GM12872 (cell line): Measurements from ENCODE around the gene RDH13.

ENCODE experiments used
- TF ChIP-seq, protein P1 (sequence below): IDR thresholded peaks from 3 replicates; pipeline ENCODE4 v1.5.1; 2011; ENCODE audit warnings: low read depth, mild to moderate bottlenecking, low read length, moderate library complexity; ENCODE audit not compliant: insufficient read depth

Gene RDH13, protein sequence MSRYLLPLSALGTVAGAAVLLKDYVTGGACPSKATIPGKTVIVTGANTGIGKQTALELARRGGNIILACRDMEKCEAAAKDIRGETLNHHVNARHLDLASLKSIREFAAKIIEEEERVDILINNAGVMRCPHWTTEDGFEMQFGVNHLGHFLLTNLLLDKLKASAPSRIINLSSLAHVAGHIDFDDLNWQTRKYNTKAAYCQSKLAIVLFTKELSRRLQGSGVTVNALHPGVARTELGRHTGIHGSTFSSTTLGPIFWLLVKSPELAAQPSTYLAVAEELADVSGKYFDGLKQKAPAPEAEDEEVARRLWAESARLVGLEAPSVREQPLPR

DNA sequence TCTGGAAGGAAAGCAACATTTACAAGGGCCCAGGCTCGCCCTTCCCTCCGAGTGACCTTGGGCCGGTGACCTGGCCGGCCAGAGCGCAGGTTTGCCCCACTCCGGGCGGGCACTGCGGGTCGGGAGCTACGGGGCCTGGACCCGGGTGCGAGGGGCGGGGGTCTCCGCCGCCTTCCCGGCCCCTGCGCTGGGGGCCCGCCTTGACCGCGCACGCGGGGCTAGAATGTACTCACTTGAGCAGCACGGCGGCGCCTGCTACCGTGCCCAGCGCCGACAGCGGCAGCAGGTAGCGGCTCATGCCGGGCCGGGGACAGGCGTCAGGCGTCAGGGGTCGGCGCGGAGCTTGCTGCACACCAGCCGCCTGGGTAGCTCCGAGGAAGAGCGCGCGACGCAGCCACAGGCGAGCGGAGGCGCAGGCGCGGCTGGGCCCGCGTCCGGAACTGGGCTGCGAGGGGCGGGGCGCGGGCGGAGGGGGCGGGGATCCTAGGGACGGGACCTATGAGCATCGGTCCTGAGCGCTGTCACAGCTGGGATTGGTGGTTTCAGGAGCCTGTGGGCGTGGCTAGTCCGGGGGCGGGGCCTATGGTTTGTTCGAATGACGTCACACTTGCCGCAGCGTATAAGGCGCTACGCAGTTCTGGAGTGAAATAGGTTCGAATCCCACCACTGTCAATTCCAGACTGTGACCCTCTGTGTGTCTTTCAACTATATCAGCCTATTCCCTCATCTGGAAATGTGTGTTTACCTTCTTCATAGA is at the start of gene RDH13:
TSS of gene RDH13 (minus strand) at position 414 of the 757 bp plus-strand sequence. CDS start at position 298, 116 bp downstream.
- TF ChIP-seq, protein P1, sequence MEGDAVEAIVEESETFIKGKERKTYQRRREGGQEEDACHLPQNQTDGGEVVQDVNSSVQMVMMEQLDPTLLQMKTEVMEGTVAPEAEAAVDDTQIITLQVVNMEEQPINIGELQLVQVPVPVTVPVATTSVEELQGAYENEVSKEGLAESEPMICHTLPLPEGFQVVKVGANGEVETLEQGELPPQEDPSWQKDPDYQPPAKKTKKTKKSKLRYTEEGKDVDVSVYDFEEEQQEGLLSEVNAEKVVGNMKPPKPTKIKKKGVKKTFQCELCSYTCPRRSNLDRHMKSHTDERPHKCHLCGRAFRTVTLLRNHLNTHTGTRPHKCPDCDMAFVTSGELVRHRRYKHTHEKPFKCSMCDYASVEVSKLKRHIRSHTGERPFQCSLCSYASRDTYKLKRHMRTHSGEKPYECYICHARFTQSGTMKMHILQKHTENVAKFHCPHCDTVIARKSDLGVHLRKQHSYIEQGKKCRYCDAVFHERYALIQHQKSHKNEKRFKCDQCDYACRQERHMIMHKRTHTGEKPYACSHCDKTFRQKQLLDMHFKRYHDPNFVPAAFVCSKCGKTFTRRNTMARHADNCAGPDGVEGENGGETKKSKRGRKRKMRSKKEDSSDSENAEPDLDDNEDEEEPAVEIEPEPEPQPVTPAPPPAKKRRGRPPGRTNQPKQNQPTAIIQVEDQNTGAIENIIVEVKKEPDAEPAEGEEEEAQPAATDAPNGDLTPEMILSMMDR, result no peak

DNA sequence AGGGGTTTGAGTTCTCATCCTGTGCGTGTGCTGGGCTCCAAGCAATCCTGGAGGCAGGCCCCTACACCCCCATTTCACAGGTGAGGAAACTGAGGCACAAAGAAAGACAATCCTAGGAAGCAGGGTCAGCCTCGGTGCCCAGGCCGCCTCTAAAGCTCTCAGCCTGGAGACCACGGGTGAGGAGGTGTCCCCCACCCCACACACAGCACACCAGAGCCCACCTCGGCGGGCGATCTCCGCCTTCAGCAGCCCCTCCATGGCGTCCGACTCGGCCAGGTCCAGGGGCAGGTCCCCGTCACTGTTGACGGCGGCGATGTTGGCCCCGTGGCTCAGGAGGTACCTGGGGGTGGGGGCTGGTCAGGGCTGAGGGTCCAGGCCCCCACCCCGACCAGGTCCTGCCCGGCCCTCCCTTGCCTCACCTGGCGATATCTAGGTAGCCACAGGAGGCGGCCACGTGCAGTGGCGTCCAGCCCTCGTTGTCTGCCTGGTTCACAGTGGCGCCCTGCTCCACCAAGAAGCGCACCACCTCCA is 49.4 kb upstream of the RDH13 start:
- TF ChIP-seq, protein P1, result no peak

DNA sequence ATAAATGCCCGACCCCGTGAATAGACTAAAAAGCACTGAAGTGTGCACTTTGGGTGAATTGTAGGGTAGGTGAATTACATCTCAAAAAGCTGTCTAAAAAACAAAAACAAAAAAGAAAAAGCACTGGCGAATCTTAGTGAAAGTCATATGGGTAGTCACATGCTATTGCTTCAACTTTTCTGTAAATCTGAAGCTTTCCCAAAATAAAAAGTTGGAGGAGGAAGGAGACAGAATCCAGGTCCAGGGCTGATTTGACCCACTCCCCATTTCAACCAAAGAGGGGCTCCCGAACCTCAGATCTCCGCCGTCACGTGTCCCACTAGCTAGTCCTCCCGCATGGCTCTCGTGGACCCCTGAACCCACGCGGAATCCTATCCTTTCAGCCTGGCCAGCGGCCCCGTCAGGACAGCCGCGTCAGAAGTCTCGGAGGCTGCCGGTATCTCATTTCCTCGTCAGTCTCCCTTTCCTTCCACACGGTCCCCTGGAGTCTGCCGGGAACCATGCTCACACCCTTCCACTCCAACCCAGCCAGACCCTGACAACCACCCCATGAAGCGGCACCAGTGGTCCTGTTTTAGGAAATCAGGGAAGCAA is 48.4 kb upstream of the RDH13 start:
- TF ChIP-seq, protein P1, result no peak

DNA sequence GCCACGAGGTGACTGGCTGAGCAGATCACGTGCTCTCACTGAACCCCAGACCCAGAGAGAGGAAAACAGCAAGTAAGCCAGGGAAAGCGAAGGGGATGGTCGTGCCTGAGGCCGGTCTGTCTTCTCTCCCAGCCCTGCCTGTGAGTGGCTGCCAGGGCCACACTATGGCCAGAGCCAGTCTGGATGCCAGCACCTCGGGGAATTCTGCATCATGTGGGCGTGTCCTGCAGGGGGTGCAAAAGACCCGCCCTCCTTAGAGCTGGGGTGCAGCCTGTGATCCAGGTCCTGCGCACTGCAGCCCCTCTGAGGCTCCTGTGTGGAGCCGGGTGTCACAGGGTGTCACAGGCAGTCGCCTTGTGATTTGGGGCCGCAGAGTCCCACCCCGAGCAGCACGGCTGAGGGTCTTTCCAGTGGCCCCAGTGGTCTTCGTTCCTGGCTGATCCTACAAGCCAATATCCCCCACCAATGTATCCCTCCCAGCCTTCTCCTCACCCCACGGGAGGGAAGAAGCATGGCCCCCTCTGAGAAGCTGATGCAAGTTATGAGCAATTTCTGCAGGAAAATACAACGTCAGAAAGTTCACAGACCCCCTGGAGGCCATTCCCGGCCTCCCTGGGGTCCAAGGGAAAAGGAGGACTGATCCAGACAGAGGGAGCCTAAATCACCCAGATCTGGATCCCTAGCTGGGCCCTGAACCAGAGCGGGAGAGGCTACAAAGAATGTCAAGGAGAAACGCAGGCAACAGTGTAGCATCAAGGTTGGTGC is 46.8 kb upstream of the RDH13 start:
- TF ChIP-seq, protein P1, result no peak

DNA sequence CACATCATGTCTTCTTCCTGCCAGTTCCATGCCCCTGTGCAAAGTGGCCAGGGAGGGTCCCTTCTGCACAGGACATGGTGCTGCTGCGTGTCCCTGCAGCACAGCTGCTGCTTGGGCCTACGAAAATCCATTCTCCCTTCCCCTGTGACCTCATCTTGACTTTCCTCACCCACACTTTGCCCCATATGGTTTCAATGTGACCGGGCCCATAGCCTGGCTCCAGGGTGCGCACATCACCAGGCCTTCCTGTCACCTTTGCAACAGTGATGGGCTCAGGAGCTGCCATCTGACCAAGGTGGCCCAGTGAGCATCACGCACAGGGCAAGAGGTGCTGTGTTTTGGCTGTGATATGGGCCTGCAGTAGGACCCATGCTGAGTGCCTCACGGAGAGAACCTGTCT is 43.6 kb upstream of the RDH13 start:
- TF ChIP-seq, protein P1, result no peak

DNA sequence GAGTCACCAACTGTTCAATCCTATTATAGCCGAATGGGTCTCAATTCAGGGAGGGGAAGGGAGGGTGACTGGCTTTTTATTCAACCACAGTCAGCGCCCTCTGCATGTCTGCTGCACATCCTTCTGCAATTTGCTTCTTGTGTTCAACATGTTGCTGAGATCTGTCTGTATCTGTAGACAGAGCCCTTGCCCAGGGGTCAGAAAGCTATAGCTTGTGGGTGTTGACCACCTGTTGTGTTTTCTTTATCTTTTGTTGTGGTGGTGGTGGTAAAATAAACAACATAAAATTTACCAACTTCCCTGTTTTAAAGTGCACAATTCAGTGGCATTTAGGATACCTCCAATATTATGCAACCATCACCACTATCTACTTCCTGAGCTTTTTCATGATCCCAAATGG is 42.3 kb upstream of the RDH13 start:
- TF ChIP-seq, protein P1, result no peak
